Measurements from ENCODE around the gene BCL11A.

DNA sequence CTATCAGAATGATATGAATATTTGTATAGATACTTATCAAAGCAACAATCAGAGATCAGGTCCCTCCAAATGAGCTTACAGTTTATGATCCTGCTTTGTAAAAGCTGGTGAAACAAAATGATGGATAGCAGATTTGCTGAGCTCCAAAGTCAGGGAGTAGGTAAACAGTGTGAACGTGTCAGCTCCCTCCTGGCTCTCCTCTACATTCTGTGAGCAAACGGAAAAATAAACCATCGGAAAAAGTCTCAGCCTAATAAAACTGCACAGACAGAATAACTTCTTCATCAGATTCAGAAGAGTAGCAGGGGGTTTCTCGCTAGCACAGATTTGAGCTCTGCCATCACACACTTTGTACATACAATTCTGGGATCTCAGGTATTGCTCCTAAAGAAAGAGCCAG, 51.3 kb downstream of the BCL11A start:
- TF ChIP-seq, protein P1, sequence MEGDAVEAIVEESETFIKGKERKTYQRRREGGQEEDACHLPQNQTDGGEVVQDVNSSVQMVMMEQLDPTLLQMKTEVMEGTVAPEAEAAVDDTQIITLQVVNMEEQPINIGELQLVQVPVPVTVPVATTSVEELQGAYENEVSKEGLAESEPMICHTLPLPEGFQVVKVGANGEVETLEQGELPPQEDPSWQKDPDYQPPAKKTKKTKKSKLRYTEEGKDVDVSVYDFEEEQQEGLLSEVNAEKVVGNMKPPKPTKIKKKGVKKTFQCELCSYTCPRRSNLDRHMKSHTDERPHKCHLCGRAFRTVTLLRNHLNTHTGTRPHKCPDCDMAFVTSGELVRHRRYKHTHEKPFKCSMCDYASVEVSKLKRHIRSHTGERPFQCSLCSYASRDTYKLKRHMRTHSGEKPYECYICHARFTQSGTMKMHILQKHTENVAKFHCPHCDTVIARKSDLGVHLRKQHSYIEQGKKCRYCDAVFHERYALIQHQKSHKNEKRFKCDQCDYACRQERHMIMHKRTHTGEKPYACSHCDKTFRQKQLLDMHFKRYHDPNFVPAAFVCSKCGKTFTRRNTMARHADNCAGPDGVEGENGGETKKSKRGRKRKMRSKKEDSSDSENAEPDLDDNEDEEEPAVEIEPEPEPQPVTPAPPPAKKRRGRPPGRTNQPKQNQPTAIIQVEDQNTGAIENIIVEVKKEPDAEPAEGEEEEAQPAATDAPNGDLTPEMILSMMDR (IDR thresholded peaks at IDR 0.05), result no peak
- no peak for TF ChIP-seq POLR2A (IDR thresholded peaks at IDR 0.05)
